HUDEP-2 (cell line): Measurements from ENCODE around the gene NDUFAF8.

Source experiments
- DNase-seq, 76 experiments: peaks; one replicate each; lab custom pipeline; 2025; ENCODE audit not compliant: unreplicated experiment in 76 of 76; lab: John Stamatoyannopoulos, UW

The NDUFAF8 gene

GRCh38 chr17:81238815-81239713 is at the start of gene NDUFAF8, which contains the start of gene TEPSIN:
NDUFAF8 (plus strand) TSS chr17:81239318; CDS start chr17:81239364, 46 bp downstream.
TEPSIN (minus strand) TSS chr17:81239055; CDS start chr17:81239033, 22 bp downstream.
- peak in 75 of 76 experiments; percentile 71 to 99 (median 96) for DNase-seq

DNA sequence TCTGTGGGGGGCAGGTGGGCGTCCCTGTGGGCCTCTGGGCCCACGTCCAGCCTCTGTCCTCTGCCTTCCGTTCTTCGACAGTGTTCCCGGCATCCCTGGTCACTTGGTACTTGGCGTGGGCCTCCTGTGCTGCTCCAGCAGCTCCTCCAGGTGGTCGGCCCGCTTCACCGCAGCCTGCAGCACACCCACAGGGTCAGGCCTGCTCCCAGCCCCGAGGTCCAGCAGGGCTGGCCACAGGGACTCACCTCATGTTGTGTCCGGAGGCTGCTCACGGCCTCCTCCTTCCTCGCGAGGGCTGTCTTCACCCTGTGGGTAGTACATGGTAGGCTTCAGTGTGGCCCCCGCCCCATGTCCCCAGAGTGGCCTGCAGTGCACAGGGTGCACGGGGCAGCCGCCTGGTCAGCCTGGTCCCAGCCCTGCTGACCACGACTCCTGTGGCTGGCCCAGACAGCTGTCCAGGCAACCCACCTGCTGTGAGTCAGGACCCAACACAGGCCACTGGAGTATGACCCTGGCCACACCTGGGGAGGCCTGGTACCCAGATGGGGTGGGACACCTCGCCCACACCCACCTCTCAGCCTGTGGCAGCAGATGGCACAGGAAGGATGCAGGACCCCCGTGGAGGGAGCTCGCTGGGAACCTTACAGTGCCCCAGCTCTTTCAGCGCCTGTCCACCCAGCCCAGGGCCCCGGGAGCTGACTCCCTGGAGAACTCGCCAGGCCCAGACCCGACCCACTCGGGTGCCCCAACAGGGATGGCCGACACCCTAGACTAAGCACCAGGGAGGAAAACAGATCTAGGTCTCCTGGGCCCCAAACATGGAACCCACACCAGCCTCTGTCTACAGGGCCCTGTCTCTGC is 49.2 kb upstream of the NDUFAF8 start:
- no peak for DNase-seq

GRCh38 chr17:81190591-81190990 is 48.5 kb upstream of the NDUFAF8 start:
- DNase-seq = no peak

DNA sequence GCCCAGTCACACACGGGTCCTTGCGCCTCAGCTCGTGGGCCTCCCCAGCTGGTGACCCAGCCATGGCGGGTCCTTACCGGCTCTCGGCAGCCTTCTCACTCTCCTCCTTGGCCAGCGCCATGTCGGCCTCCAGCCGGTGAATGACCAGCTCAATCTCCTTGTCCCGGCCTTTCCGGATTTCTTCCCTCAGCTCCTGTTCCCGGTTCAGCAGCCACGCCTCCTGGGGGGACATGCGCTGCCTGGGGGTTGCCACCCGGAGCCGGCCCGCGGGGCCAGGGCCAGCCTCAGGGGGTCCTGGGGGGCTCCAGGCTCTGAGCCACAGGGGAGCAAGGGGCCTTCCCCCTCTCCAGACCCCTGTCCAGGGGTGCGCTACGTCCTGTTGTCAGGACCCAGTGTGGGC is 48.0 kb upstream of the NDUFAF8 start:
- DNase-seq = no peak

GRCh38 chr17:81191646-81192045 is 47.5 kb upstream of the NDUFAF8 start:
- DNase-seq = no peak

GRCh38 chr17:81192386-81193050 is 46.6 kb upstream of the NDUFAF8 start:
- DNase-seq = no peak

DNA sequence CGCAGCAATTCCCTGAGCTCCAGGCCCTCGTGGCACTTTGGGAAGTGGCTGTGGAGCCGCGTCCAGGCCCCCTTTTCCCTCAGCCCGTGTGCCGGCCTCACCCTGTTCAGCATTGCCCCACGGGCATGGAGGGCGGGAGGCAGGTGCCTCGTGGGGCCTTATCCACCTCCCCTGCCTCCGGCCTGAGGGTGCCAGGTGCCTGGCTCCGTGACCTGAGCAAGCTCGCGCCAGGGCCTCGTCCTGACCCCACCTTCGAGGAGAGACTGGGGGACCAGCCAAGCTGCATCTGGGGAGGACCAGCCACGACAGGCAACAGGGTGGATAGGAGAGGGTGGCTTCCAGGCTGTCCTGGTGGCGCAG is 46.1 kb upstream of the NDUFAF8 start:
- DNase-seq = no peak

GRCh38 chr17:81193470-81194224 is 45.5 kb upstream of the NDUFAF8 start:
- peak in 4 of 76 experiments; percentile 2 to 41 (median 13) for DNase-seq

GRCh38 chr17:81194225-81194760 is 44.8 kb upstream of the NDUFAF8 start:
- no peak for DNase-seq

- no peak for DNase-seq
Observed at GRCh38 chr17:81194941-81195901, 43.9 kb upstream of the NDUFAF8 start.

- no peak for DNase-seq
Observed at GRCh38 chr17:81195941-81196495, 43.1 kb upstream of the NDUFAF8 start.

GRCh38 chr17:81196505-81197408 is 42.4 kb upstream of the NDUFAF8 start:
- DNase-seq = no peak

DNA sequence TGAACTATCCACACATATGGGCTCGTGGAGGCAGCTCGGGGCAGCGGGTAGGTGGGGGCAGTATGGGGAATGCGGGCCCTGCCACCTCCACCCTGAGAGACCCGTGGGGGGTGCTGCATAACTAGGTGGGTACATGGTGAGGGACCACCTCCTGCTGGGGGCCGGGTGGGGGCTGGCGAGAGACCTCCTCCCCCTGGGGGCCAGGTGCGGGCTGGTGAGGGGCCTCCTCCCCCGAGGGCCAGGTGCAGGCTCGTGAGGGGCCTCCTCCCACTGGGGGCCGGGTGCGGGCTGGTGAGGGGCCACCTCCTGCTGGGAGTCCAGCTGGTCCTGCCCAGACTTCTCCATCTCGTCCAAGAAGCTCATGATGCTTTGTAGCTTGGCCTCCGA is 41.7 kb upstream of the NDUFAF8 start:
- DNase-seq = no peak

GRCh38 chr17:81197831-81198490 is 41.2 kb upstream of the NDUFAF8 start:
- DNase-seq = peak in 2 of 76 experiments; percentile 5 to 35

- DNase-seq = no peak
Observed at GRCh38 chr17:81198826-81199481, 40.2 kb upstream of the NDUFAF8 start.

DNA sequence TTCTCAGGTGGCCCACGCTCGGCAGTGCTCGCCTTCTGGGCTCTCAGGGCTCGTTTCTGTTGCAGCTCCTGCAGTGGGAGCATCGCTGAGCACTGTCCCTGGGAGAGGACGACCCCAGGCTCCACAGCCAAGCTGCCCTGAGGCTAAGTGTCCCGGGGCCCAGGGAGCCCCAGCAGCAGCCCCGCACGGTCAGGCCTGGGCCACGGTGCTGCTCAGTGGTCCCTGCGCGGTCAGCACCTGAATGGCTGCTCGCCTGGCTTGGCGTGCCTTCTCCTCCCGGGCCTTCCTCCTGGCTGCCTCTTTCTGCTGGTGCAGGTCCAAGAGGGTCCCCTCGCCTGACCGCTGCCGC is 39.7 kb upstream of the NDUFAF8 start:
- no peak for DNase-seq

- DNase-seq = no peak
Observed at GRCh38 chr17:81200201-81200600, 38.9 kb upstream of the NDUFAF8 start.
